Spinal cord (tissue), 10 donors: ENCODE measurements around the gene DPEP2NB. TPM values are rescaled to one million over a fixed set of nuclear protein-coding genes. Genes with fewer than 3 reads are reported as not detected.
"Not testable (repeated sequence)": the region's sequence is repeated elsewhere in the genome, so short reads cannot be mapped to it uniquely, and the experiment has no call there.

Experiments
- DNase-seq, 6 donors: peaks; one replicate each; pipeline versions ENCODE4 v3.0.0 to v3.0.0-alpha.2; 2013 to 2015; ENCODE audit warnings: low spot score in 6 of 6, low read depth in 4 of 6
- H3K27ac ChIP-seq: one replicate; pipeline ENCODE4 v1.5.1; 2013; ENCODE audit warnings: low read depth, low read length, control low read depth
- H3K27me3 ChIP-seq: one replicate; pipeline ENCODE4 v1.6.1; 2013; ENCODE audit warnings: low read length; ENCODE audit not compliant: control insufficient read depth, insufficient read depth
- H3K36me3 ChIP-seq: one replicate; pipeline ENCODE4 v1.6.1; 2013; ENCODE audit warnings: low read length; ENCODE audit not compliant: control insufficient read depth, insufficient read depth
- H3K4me1 ChIP-seq: one replicate; pipeline ENCODE4 v1.6.1; 2013; ENCODE audit warnings: low read length; ENCODE audit not compliant: control insufficient read depth, insufficient read depth
- H3K4me3 ChIP-seq: one replicate; pipeline ENCODE4 v1.5.1; 2013; ENCODE audit warnings: low read depth, low read length, control low read depth
- H3K9me3 ChIP-seq: one replicate; pipeline ENCODE4 v1.6.1; 2013; ENCODE audit warnings: low read length; ENCODE audit not compliant: control insufficient read depth, insufficient read depth
- WGBS: methylation state at CpG from one replicate; pipeline ENCODE4 v1.1.5; 2013; ENCODE audit warnings: missing lambda C conversion rate; ENCODE audit not compliant: insufficient coverage; 5-methylcytosine and 5-hydroxymethylcytosine counted together
- polyA plus RNA-seq, 2 donors: library from polyadenylated mRNA; unstranded; fragments of 120-200 nt; gene quantifications; one replicate each; pipeline ENCODE4 v1.2.1, GENCODE V29; 2013; ENCODE audit not compliant: insufficient read length in 2 of 2
- total RNA-seq, 2 donors: library from RNA; depleted of rRNA in 1 of 2; stranded (reverse); fragments of 120-200 nt in 1 of 2; fragments of >200 nt in 1 of 2; gene quantifications; one replicate each; pipeline versions ENCODE4 v1.2.3 to v1.2.4, GENCODE V29; 2013 to 2014
- donor health status: healthy.

The DPEP2NB gene
- total and polyA plus RNA-seq, 4 donors = not detected

GRCh38 chr16:67998779-67999688 lies 16.7 kb downstream of the DPEP2NB start, which contains the start of gene DPEP2:
DPEP2 (minus strand) TSS chr16:67999484; CDS start chr16:67993212, 6,272 bp downstream.
- not testable (repeated sequence) for DNase-seq, H3K4me1 ChIP-seq, H3K9me3 ChIP-seq, H3K36me3 ChIP-seq, H3K27me3 ChIP-seq, H3K4me3 ChIP-seq
- H3K27ac ChIP-seq = peak within 1 kb of the TSS; percentile 61
- 54% methylated on average over 10 of the region's 18 CpGs for WGBS

GRCh38 chr16:67998231-67998778 lies 17.4 kb downstream of the DPEP2NB start:
- not testable (repeated sequence) for H3K4me3 ChIP-seq, H3K36me3 ChIP-seq

GRCh38 chr16:67996666-67997065 lies 19.0 kb downstream of the DPEP2NB start:
- Histone ChIP-seq H3K27ac (no peak overlapping the region), H3K36me3 (no peaks in the 10 kb centered on the region), H3K4me1 (peaks cover 18% of the 10 kb centered on the region), H3K27me3 (no peaks in the 10 kb centered on the region), H3K4me3 (no peak overlapping the region), H3K9me3 (no peaks in the 10 kb centered on the region)
- no peak for DNase-seq
- WGBS = 97% methylated on average over 4 of the region's 5 CpGs

More at GRCh38 chr16:67998231-67998778, 17.4 kb downstream of the DPEP2NB start:
- H3K9me3 ChIP-seq, H3K27me3 ChIP-seq, H3K27ac ChIP-seq, DNase-seq: not testable (repeated sequence)
- H3K4me1 ChIP-seq = peaks cover 11% of the 10 kb centered on the region
- 92% methylated on average over 34 of the region's 36 CpGs for whole genome bisulfite sequencing

GRCh38 chr16:67995423-67995822 lies 20.3 kb downstream of the DPEP2NB start:
- no peak for DNase-seq
- peaks cover 18% of the 10 kb centered on the region for H3K4me1 ChIP-seq
- WGBS = 100% methylated on average over 1 of the region's 5 CpGs
- H3K27me3 ChIP-seq = no peaks in the 10 kb centered on the region
- no peaks in the 10 kb centered on the region for H3K36me3 ChIP-seq
- H3K27ac ChIP-seq = no peak overlapping the region
- no peak overlapping the region for H3K4me3 ChIP-seq
- no peaks in the 10 kb centered on the region for H3K9me3 ChIP-seq

GRCh38 chr16:67994040-67994408 lies 21.7 kb downstream of the DPEP2NB start:
- H3K36me3 ChIP-seq, H3K9me3 ChIP-seq, H3K27me3 ChIP-seq, DNase-seq, H3K27ac ChIP-seq, H3K4me3 ChIP-seq: not testable (repeated sequence)
- 86% methylated on average over 2 of the region's 6 CpGs for WGBS
- peaks cover 12% of the 10 kb centered on the region for H3K4me1 ChIP-seq

- Histone ChIP-seq H3K27ac (no peak overlapping the region), H3K27me3 (no peaks in the 10 kb centered on the region), H3K36me3 (no peaks in the 10 kb centered on the region), H3K4me3 (no peak overlapping the region), H3K9me3 (no peaks in the 10 kb centered on the region), H3K4me1 (peaks cover 12% of the 10 kb centered on the region)
- DNase-seq = peak in 3 of 6 donors; percentile 6 to 74 (median 62)
- WGBS = 7% methylated on average over 35 of the region's 39 CpGs
Measured at GRCh38 chr16:67993207-67994039, 22.3 kb downstream of the DPEP2NB start.

- WGBS = 72% methylated on average over 18 of the region's 20 CpGs
- DNase-seq = no peak
- no peak overlapping the region for H3K27ac ChIP-seq
- H3K9me3 ChIP-seq = no peaks in the 10 kb centered on the region
- H3K4me3 ChIP-seq = no peak overlapping the region
- no peaks in the 10 kb centered on the region for H3K36me3 ChIP-seq
- H3K4me1 ChIP-seq = peaks cover 13% of the 10 kb centered on the region
- no peaks in the 10 kb centered on the region for H3K27me3 ChIP-seq
Measured at GRCh38 chr16:67992661-67993206, 23.0 kb downstream of the DPEP2NB start.

GRCh38 chr16:67990018-67990386 lies 25.7 kb downstream of the DPEP2NB start:
- DNase-seq = no peak
- H3K4me3 ChIP-seq = no peak overlapping the region
- WGBS = 100% methylated on average over 1 of the region's 6 CpGs
- H3K9me3 ChIP-seq = no peaks in the 10 kb centered on the region
- H3K27ac ChIP-seq = no peak overlapping the region
- peaks cover 19% of the 10 kb centered on the region for H3K4me1 ChIP-seq
- no peaks in the 10 kb centered on the region for H3K36me3 ChIP-seq
- H3K27me3 ChIP-seq = no peaks in the 10 kb centered on the region

- no peak overlapping the region for H3K4me3 ChIP-seq
Measured at GRCh38 chr16:67989322-67990017, 26.2 kb downstream of the DPEP2NB start.

More at GRCh38 chr16:67989322-67990017, 26.2 kb downstream of the DPEP2NB start:
- Histone ChIP-seq H3K9me3 (no peaks in the 10 kb centered on the region), H3K36me3 (no peaks in the 10 kb centered on the region), H3K27ac (no peak overlapping the region), H3K4me1 (peaks cover 19% of the 10 kb centered on the region), H3K27me3 (no peaks in the 10 kb centered on the region)
- 89% methylated on average over 8 of the region's 8 CpGs for WGBS
- no peak for DNase-seq
